SU-DHL-6 (cell line): ENCODE data around the gene ZYG11B.

Experiments used
- CTCF ChIP-seq: fragments of 200-600 bp; sonication (generic); IDR thresholded peaks from one replicate; pipeline ENCODE4 v1.5.1; 2017; ENCODE audit warnings: antibody characterized with exemption, mild to moderate bottlenecking, low read length, moderate library complexity; ENCODE audit not compliant: insufficient read depth, poor library complexity, severe bottlenecking
- EZH2phosphoT487 ChIP-seq: fragments of 200-600 bp; sonication (generic), shearing (Covaris generic); conservative IDR thresholded peaks from 2 replicates; pipeline ENCODE4 v1.6.1; 2018; ENCODE audit warnings: mild to moderate bottlenecking, antibody characterized with exemption, low read length, moderate library complexity, mixed read lengths

- no peak for TF ChIP-seq CTCF
- no peak for TF ChIP-seq EZH2phosphoT487
Measured at GRCh38 chr1:52836035-52836434, 109.8 kb downstream of the ZYG11B start.
